K562 (cell line): Measurements from ENCODE around the gene DUSP10. TPM values are rescaled to one million over a fixed set of nuclear protein-coding genes. Genes with fewer than 3 reads are reported as not detected.

Source experiments
- ATF2 ChIP-seq: sonication (generic); formaldehyde crosslinking; IDR thresholded peaks from 2 replicates; pipeline ENCODE4 v1.8.1; 2022; ENCODE audit warnings: missing genetic modification reagents
- BCOR ChIP-seq: fragments of 450-650 bp; IDR thresholded peaks from 2 replicates; pipeline ENCODE4 v1.6.1; 2016
- BRCA1 ChIP-seq, 2 experiments: fragments of 450-650 bp in 1 of 2; sonication (generic) in 1 of 2; formaldehyde crosslinking in 1 of 2; IDR thresholded peaks; 2 replicates each; pipeline versions ENCODE4 v1.5.0 to v1.6.1; 2017 to 2020; ENCODE audit warnings: mild to moderate bottlenecking in 1 of 2, missing genetic modification reagents in 1 of 2
- ELF2 ChIP-seq: fragments of 250-450 bp; sonication (Bioruptor Pico); IDR thresholded peaks from 2 replicates; pipeline ENCODE4 v1.5.0; 2021; ENCODE audit warnings: mild to moderate bottlenecking
- FOXP1 ChIP-seq: sonication (generic); formaldehyde crosslinking; IDR thresholded peaks from 2 replicates; pipeline ENCODE4 v1.8.0; 2022; ENCODE audit warnings: mild to moderate bottlenecking, missing genetic modification reagents
- HDAC3 ChIP-seq: fragments of 450-650 bp; IDR thresholded peaks from 2 replicates; pipeline ENCODE4 v1.6.1; 2018; ENCODE audit warnings: borderline replicate concordance, mild to moderate bottlenecking, moderate library complexity; ENCODE audit not compliant: partially characterized antibody
- JUNB ChIP-seq: fragments of 450-650 bp; formaldehyde crosslinking; conservative IDR thresholded peaks from 2 replicates; pipeline ENCODE4 v1.4.0; 2020; ENCODE audit warnings: mild to moderate bottlenecking
- MTF1 ChIP-seq: fragments of 250-450 bp; sonication (Bioruptor Pico); IDR thresholded peaks from 2 replicates; pipeline ENCODE4 v1.9.0; 2021; ENCODE audit warnings: moderate library complexity, mild to moderate bottlenecking, inconsistent platforms, borderline replicate concordance
- OTX1 ChIP-seq: fragments of 450-650 bp; formaldehyde crosslinking; IDR thresholded peaks from 2 replicates; pipeline ENCODE4 v1.4.0; 2022; ENCODE audit warnings: mild to moderate bottlenecking
- RBM22 ChIP-seq: fragments of 200-400 bp; formaldehyde crosslinking; IDR thresholded peaks from 2 replicates; pipeline ENCODE4 v1.6.1; 2018; ENCODE audit warnings: low read length, low read depth; ENCODE audit not compliant: poor library complexity, severe bottlenecking
- SAP30 ChIP-seq: fragments of 200-600 bp; sonication (generic); IDR thresholded peaks from 2 replicates; pipeline ENCODE4 v1.6.1; 2012; ENCODE audit warnings: borderline replicate concordance, low read depth, mild to moderate bottlenecking, moderate library complexity, low read length, control low read depth, inconsistent platforms; ENCODE audit not compliant: insufficient read depth, poor library complexity, severe bottlenecking
- SMARCC2 ChIP-seq: fragments of 450-650 bp; IDR thresholded peaks from 2 replicates; pipeline ENCODE4 v1.6.1; 2017; ENCODE audit warnings: antibody characterized with exemption, moderate library complexity, mild to moderate bottlenecking, low read depth
- STAT6 ChIP-seq: sonication (generic); formaldehyde crosslinking; IDR thresholded peaks from 2 replicates; pipeline ENCODE4 v1.8.1; 2023; ENCODE audit warnings: mild to moderate bottlenecking, missing genetic modification reagents
- THRB ChIP-seq: fragments of 450-650 bp; formaldehyde crosslinking; conservative IDR thresholded peaks from 2 replicates; pipeline ENCODE4 v1.4.0; 2022; ENCODE audit warnings: mild to moderate bottlenecking, missing genetic modification characterization
- ZNF12 ChIP-seq: sonication (generic); formaldehyde crosslinking; IDR thresholded peaks from 2 replicates; pipeline ENCODE4 v1.4.0; 2020; ENCODE audit warnings: mild to moderate bottlenecking, missing genetic modification reagents
- ZNF143 ChIP-seq: sonication (generic); formaldehyde crosslinking; IDR thresholded peaks from 2 replicates; pipeline ENCODE4 v1.9.0; 2022; ENCODE audit warnings: mild to moderate bottlenecking, missing genetic modification reagents
- ZNF165 ChIP-seq: fragments of 250-450 bp; sonication (Bioruptor Pico); IDR thresholded peaks from 2 replicates; pipeline ENCODE4 v1.4.0; 2020; ENCODE audit warnings: borderline replicate concordance
- ZNF217 ChIP-seq: sonication (generic); formaldehyde crosslinking; IDR thresholded peaks from 2 replicates; pipeline ENCODE4 v1.8.0; 2022; ENCODE audit warnings: mild to moderate bottlenecking, missing genetic modification reagents
- ZNF282 ChIP-seq: sonication (generic); formaldehyde crosslinking; IDR thresholded peaks from 2 replicates; pipeline ENCODE4 v1.8.1; 2023; ENCODE audit warnings: missing genetic modification reagents
- ZNF311 ChIP-seq: fragments of 250-450 bp; sonication (Bioruptor Pico); IDR thresholded peaks from 2 replicates; pipeline ENCODE4 v1.4.0; 2020; ENCODE audit warnings: mild to moderate bottlenecking, moderate library complexity
- ZNF41 ChIP-seq: fragments of 250-450 bp; sonication (Bioruptor Pico); conservative IDR thresholded peaks from 2 replicates; pipeline ENCODE4 v1.4.0; 2020; ENCODE audit warnings: mild to moderate bottlenecking
- ZNF57 ChIP-seq: fragments of 450-650 bp; formaldehyde crosslinking; IDR thresholded peaks from 2 replicates; pipeline ENCODE4 v1.4.0; 2020; ENCODE audit warnings: mild to moderate bottlenecking, moderate library complexity
- ZNF589 ChIP-seq: fragments of 200-800 bp; sonication (Bioruptor generic); IDR thresholded peaks from 2 replicates; pipeline ENCODE4 v1.6.1; 2016; ENCODE audit warnings: low read depth, missing genetic modification characterization, missing compliant biosample characterization
- ZSCAN32 ChIP-seq: fragments of 450-650 bp; formaldehyde crosslinking; IDR thresholded peaks from 2 replicates; pipeline ENCODE4 v1.4.0; 2020; ENCODE audit warnings: mild to moderate bottlenecking, moderate library complexity
- polyA plus RNA-seq, 8 experiments: library from polyadenylated mRNA; depleted of rRNA in 4 of 8; stranded (reverse) in 5 of 8; unstranded in 3 of 8; fragments of >200 nt; fragmentation: Nextera tagmentation in 2 of 8; fragmentation: Illumina TruSeq in 1 of 8; extraction: Ambion mirVana in 2 of 8; extraction: Trizol in 1 of 8; gene quantifications; 2 replicates each; pipeline versions ENCODE4 v1.2.1 to v1.2.3, GENCODE V29; 2011 to 2014; ENCODE audit warnings: inconsistent platforms in 1 of 8, missing spikeins in 1 of 8
- total RNA-seq, 7 experiments: library from RNA; depleted of rRNA in 6 of 7; stranded (reverse); fragments of >200 nt in 6 of 7; fragmentation: Illumina TruSeq in 2 of 7; extraction: Trizol in 2 of 7; gene quantifications; 2 replicates each; pipeline versions ENCODE4 v1.2.1 to v1.2.3, GENCODE V29; 2011 to 2021; ENCODE audit warnings: low replicate concordance in 1 of 7

Gene DUSP10
- total and polyA plus RNA-seq, 9 of the 15 experiments (the other 6 are each of a cell fraction or from before 2014, with no cell fraction given): 1.7 to 8.3 (median 6.1) TPM

GRCh38 chr1:221723018-221723847, 18.7 kb downstream of the DUSP10 start (continued):
- TF ChIP-seq BCOR (no peak), ZNF282 (CRISPR knock-in tag) (no peak), ZNF165 (no peak), ZNF57 (CRISPR knock-in tag) (no peak), OTX1 (CRISPR knock-in tag) (no peak), ZNF12 (CRISPR knock-in tag) (no peak), ZSCAN32 (no peak), RBM22 (no peak), HDAC3 (no peak), SAP30 (no peak), ZNF143 (CRISPR knock-in tag) (no peak), ATF2 (CRISPR knock-in tag) (no peak), STAT6 (CRISPR knock-in tag) (no peak), MTF1 (CRISPR knock-in tag) (no peak), THRB (CRISPR knock-in tag) (no peak), ZNF41 (peak; percentile 44; the same call in 1 of the 2 replicates), SMARCC2 (peak; percentile 56; the same call in 1 of the 2 replicates), ELF2 (CRISPR knock-in tag) (no peak), ZNF589 (CRISPR knock-in tag) (peak; percentile 98), ZNF311 (CRISPR knock-in tag) (no peak), JUNB (CRISPR knock-in tag) (no peak), ZNF217 (CRISPR knock-in tag) (no peak), FOXP1 (CRISPR knock-in tag) (no peak), BRCA1 (IDR thresholded peaks at IDR 0.05) (no peak), BRCA1 (CRISPR knock-in tag; IDR thresholded peaks at IDR 0.05) (no peak)
